Measurements from ENCODE around the gene GNGT1. TPM values are rescaled to one million over a fixed set of nuclear protein-coding genes. Genes with fewer than 3 reads are reported as not detected.

Gene GNGT1
- polyA plus RNA-seq, 1 of the 3 experiments (the other 2 are of a cell fraction), result 0.15 TPM

GRCh38 chr7:93927585-93927984, 21.2 kb downstream of the GNGT1 start:
- peaks cover 13 to 23% of the 10 kb centered on the region in 2 experiments for H3K36me3 ChIP-seq (replicated peaks in 1 of 2; ENCODE audit: control insufficient read depth in 1 of 2, insufficient read depth in 2 of 2, low read length in 1 of 2)
- H3K4me1 ChIP-seq (ENCODE audit: control insufficient read depth in 1 of 2, insufficient read depth in 2 of 2, low read depth in 1 of 2, low read length in 1 of 2), result peaks cover 9 to 11% of the 10 kb centered on the region in 2 experiments; a peak in 3 of 4 replicates
- H3K9me3 ChIP-seq, result no peaks in the 10 kb centered on the region
- no peaks in the 10 kb centered on the region for H4K20me1 ChIP-seq (ENCODE audit: insufficient read depth)
- H3F3A ChIP-seq (replicated peaks; ENCODE audit: insufficient read depth), result peaks cover 4% of the 10 kb centered on the region
- no peak overlapping the region for H3K4me2 ChIP-seq
- no peak overlapping the region for H3K4me3 ChIP-seq (ENCODE audit: low read depth in 2 of 2, low read length in 1 of 2)
- no peaks in the 10 kb centered on the region for H3K9me2 ChIP-seq
- ChIA-PET POLR2A (no interaction called here), CTCF (interaction anchor here (1.4 to 2.5 kb wide), 3 partner anchors 28 to 160 kb away, joined by 3 to 8 read pairs (median 6); no protein-coding TSS in a partner anchor)
- no peak overlapping the region for H2AFZ ChIP-seq (ENCODE audit: low read depth)
- no peak for TF ChIP-seq RCOR1 (IDR thresholded peaks at IDR 0.05; ENCODE audit: low read length)
- no peak for TF ChIP-seq NRF1 (IDR thresholded peaks at IDR 0.05; ENCODE audit: low read depth, low read length)
- TF ChIP-seq GATA2 (CRISPR knock-in tag; IDR thresholded peaks at IDR 0.05), result no peak
- TF ChIP-seq SMC3 (IDR thresholded peaks at IDR 0.05; ENCODE audit: low read depth, low read length), result no peak
- no peak for TF ChIP-seq MXI1 (IDR thresholded peaks at IDR 0.05; ENCODE audit: low read depth, low read length)
- no peak for TF ChIP-seq NFIC (IDR thresholded peaks at IDR 0.05; ENCODE audit: borderline replicate concordance)
- TF ChIP-seq RXRA (IDR thresholded peaks at IDR 0.05; ENCODE audit: borderline replicate concordance, low read depth), result no peak
- no peak for TF ChIP-seq PBX3 (IDR thresholded peaks at IDR 0.05)
- TF ChIP-seq POLR2AphosphoS5 (IDR thresholded peaks at IDR 0.05; ENCODE audit: low read depth, low read length), result no peak
- TF ChIP-seq REST (IDR thresholded peaks at IDR 0.05; ENCODE audit: low read depth, low read length), result no peak
- no peak for TF ChIP-seq FOSL2 (IDR thresholded peaks at IDR 0.05; ENCODE audit: borderline replicate concordance, low read depth)
- TF ChIP-seq JUND (IDR thresholded peaks at IDR 0.05), result no peak
- no peak for TF ChIP-seq EP300 (IDR thresholded peaks at IDR 0.05; ENCODE audit: borderline replicate concordance in 1 of 2, low read depth in 1 of 2, low read length in 1 of 2)
- WGBS (ENCODE audit: low lambda C conversion rate), result 91% methylated on average over 3 of the region's 3 CpGs
- H3K9ac ChIP-seq, result no peak overlapping the region
- peaks cover 22% of the 10 kb centered on the region for H3K79me2 ChIP-seq (ENCODE audit: insufficient read depth)
- H3K27me3 ChIP-seq (ENCODE audit: insufficient read depth), result no peaks in the 10 kb centered on the region
- DNase-seq, result no peak
- no peak overlapping the region; a peak in 1 of 4 replicates for H3K27ac ChIP-seq (ENCODE audit: low read depth in 2 of 2, low read length in 1 of 2)

GRCh38 chr7:93931655-93932054, 25.3 kb downstream of the GNGT1 start:
- no peaks in the 10 kb centered on the region for H3K9me3 ChIP-seq
- no peak overlapping the region for H3K27ac ChIP-seq (ENCODE audit: low read depth in 2 of 2, low read length in 1 of 2)
- no peak overlapping the region for H3K9ac ChIP-seq
- peaks cover 1 to 12% of the 10 kb centered on the region in 2 experiments for H3K36me3 ChIP-seq (replicated peaks in 1 of 2; ENCODE audit: control insufficient read depth in 1 of 2, insufficient read depth in 2 of 2, low read length in 1 of 2)
- no peaks in the 10 kb centered on the region for H3K79me2 ChIP-seq (ENCODE audit: insufficient read depth)
- H3K9me2 ChIP-seq, result no peaks in the 10 kb centered on the region
- WGBS (ENCODE audit: low lambda C conversion rate), result 89% methylated on average over 3 of the region's 3 CpGs
- H3K4me3 ChIP-seq (ENCODE audit: low read depth in 2 of 2, low read length in 1 of 2), result no peak overlapping the region
- no peak for DNase-seq
- H3K27me3 ChIP-seq (ENCODE audit: insufficient read depth), result no peaks in the 10 kb centered on the region
- H3F3A ChIP-seq (replicated peaks; ENCODE audit: insufficient read depth), result peaks cover 4% of the 10 kb centered on the region
- no peak overlapping the region for H2AFZ ChIP-seq (ENCODE audit: low read depth)
- CTCF ChIA-PET, result interaction anchor here (0.6 to 1.2 kb wide), 4 partner anchors 10 to 279 kb away, joined by 3 read pairs; no protein-coding TSS in a partner anchor
- POLR2A ChIA-PET, result interaction anchor here (0.9 kb wide), 1 partner anchor 10 kb away, joined by 4 read pairs; no protein-coding TSS in a partner anchor
- H4K20me1 ChIP-seq (ENCODE audit: insufficient read depth), result no peaks in the 10 kb centered on the region
- H3K4me2 ChIP-seq, result no peak overlapping the region
- peaks cover 0 to 5% of the 10 kb centered on the region in 2 experiments; a peak in 2 of 4 replicates for H3K4me1 ChIP-seq (ENCODE audit: control insufficient read depth in 1 of 2, insufficient read depth in 2 of 2, low read depth in 1 of 2, low read length in 1 of 2)
- TF ChIP-seq REST (IDR thresholded peaks at IDR 0.05; ENCODE audit: low read depth, low read length) (no peak), CHD2 (IDR thresholded peaks at IDR 0.05; ENCODE audit: low read length, partially characterized antibody) (no peak), TAF1 (IDR thresholded peaks at IDR 0.05; ENCODE audit: borderline replicate concordance, low read depth, low read length) (no peak), PBX3 (IDR thresholded peaks at IDR 0.05) (no peak), IRF3 (IDR thresholded peaks at IDR 0.05; ENCODE audit: low read depth, low read length) (no peak)

Measured in SK-N-SH (cell line).